Activated naive CD4-positive, alpha-beta T cell (primary cell): ENCODE measurements around the gene NEURL3.
"Not testable (repeated sequence)": the region's sequence is repeated elsewhere in the genome, so short reads cannot be mapped to it uniquely, and the experiment has no call there.

ENCODE experiments used
- DNase-seq, 4 experiments: peaks; one replicate each; lab custom pipeline; 2025; lab: John Stamatoyannopoulos, UW

Gene NEURL3

GRCh38 chr2:96505231-96505889 is at the start of gene NEURL3:
Gene NEURL3 (minus strand): TSS chr2:96505357. CDS start chr2:96505286, 71 bp downstream.
- DNase-seq: no peak

- peak in 3 of 4 experiments; percentile 27 to 66 (median 61) for DNase-seq
Observed at GRCh38 chr2:96554293-96555145, 49.4 kb upstream of the NEURL3 start.

GRCh38 chr2:96553957-96554292 is 48.8 kb upstream of the NEURL3 start:
- DNase-seq: not testable (repeated sequence)

- no peak for DNase-seq
Observed at GRCh38 chr2:96553176-96553956, 48.2 kb upstream of the NEURL3 start.

- DNase-seq: no peak
Observed at GRCh38 chr2:96552315-96553175, 47.4 kb upstream of the NEURL3 start.

GRCh38 chr2:96551605-96552314 is 46.6 kb upstream of the NEURL3 start:
- DNase-seq: no peak

- DNase-seq: no peak
Observed at GRCh38 chr2:96550787-96551604, 45.8 kb upstream of the NEURL3 start.

GRCh38 chr2:96549967-96550786 is 45.0 kb upstream of the NEURL3 start:
- DNase-seq: no peak

- DNase-seq: no peak
Observed at GRCh38 chr2:96549466-96549785, 44.3 kb upstream of the NEURL3 start.

- DNase-seq: no peak
Observed at GRCh38 chr2:96548558-96549465, 43.7 kb upstream of the NEURL3 start.

- no peak for DNase-seq
Observed at GRCh38 chr2:96547731-96548171, 42.6 kb upstream of the NEURL3 start.

- DNase-seq: no peak
Observed at GRCh38 chr2:96547203-96547641, 42.1 kb upstream of the NEURL3 start.

- no peak for DNase-seq
Observed at GRCh38 chr2:96546797-96547196, 41.6 kb upstream of the NEURL3 start.

GRCh38 chr2:96546321-96546720 is 41.2 kb upstream of the NEURL3 start:
- DNase-seq: no peak

- DNase-seq: no peak
Observed at GRCh38 chr2:96542357-96542977, 37.3 kb upstream of the NEURL3 start.

GRCh38 chr2:96541398-96542152 is 36.4 kb upstream of the NEURL3 start:
- DNase-seq: no peak

GRCh38 chr2:96540136-96540535 is 35.0 kb upstream of the NEURL3 start:
- DNase-seq: no peak
